NCI-H1694 treated with DMSO at 0.1 percent for 48 hours (cell line): ENCODE data around the gene FRS2.
A peak's percentile ranks its signal among the peaks of the same experiment; 100 is the strongest.

Experiments used
- DNase-seq: peaks from one replicate; lab custom pipeline; 2025; lab: John Stamatoyannopoulos, UW

The FRS2 gene

GRCh38 chr12:69527506-69528272 is 57.5 kb downstream of the FRS2 start:
- DNase-seq, result no peak

- DNase-seq, result no peak
Observed at GRCh38 chr12:69529021-69529420, 58.8 kb downstream of the FRS2 start.

GRCh38 chr12:69533844-69534243 is 63.7 kb downstream of the FRS2 start:
- no peak for DNase-seq

- no peak for DNase-seq
Observed at GRCh38 chr12:69534389-69534822, 64.2 kb downstream of the FRS2 start.

- DNase-seq, result no peak
Observed at GRCh38 chr12:69540987-69541386, 70.8 kb downstream of the FRS2 start.

GRCh38 chr12:69544087-69544486 is 73.9 kb downstream of the FRS2 start:
- DNase-seq, result no peak

- DNase-seq, result no peak
Observed at GRCh38 chr12:69545081-69545480, 74.9 kb downstream of the FRS2 start.

GRCh38 chr12:69546693-69547438 is 76.7 kb downstream of the FRS2 start:
- no peak for DNase-seq

GRCh38 chr12:69548687-69549086 is 78.5 kb downstream of the FRS2 start:
- no peak for DNase-seq

GRCh38 chr12:69550569-69551350 is 80.6 kb downstream of the FRS2 start:
- no peak for DNase-seq

GRCh38 chr12:69553628-69554248 is 83.5 kb downstream of the FRS2 start:
- DNase-seq, result no peak

GRCh38 chr12:69555461-69555860 is 85.3 kb downstream of the FRS2 start:
- no peak for DNase-seq

GRCh38 chr12:69556383-69556782 is 86.2 kb downstream of the FRS2 start:
- no peak for DNase-seq

GRCh38 chr12:69563166-69563762 is 93.1 kb downstream of the FRS2 start:
- no peak for DNase-seq

- no peak for DNase-seq
Observed at GRCh38 chr12:69566603-69567002, 96.4 kb downstream of the FRS2 start.

- no peak for DNase-seq
Observed at GRCh38 chr12:69569236-69569635, 99.0 kb downstream of the FRS2 start.

GRCh38 chr12:69570000-69570516 is 99.9 kb downstream of the FRS2 start:
- no peak for DNase-seq

GRCh38 chr12:69570545-69571399 is 100.6 kb downstream of the FRS2 start:
- DNase-seq, result peak; percentile 24

GRCh38 chr12:69575346-69575745 is 105.2 kb downstream of the FRS2 start:
- no peak for DNase-seq

- no peak for DNase-seq
Observed at GRCh38 chr12:69578283-69578682, 108.1 kb downstream of the FRS2 start.

GRCh38 chr12:69579029-69579428 is 108.8 kb downstream of the FRS2 start:
- no peak for DNase-seq
